GM19238 (cell line): ENCODE measurements around the gene PARN.
"Not testable (repeated sequence)": the region's sequence is repeated elsewhere in the genome, so short reads cannot be mapped to it uniquely, and the experiment has no call there.

ENCODE experiments used
- DNase-seq: peaks from one replicate; pipeline ENCODE4 v3.0.0; 2011; ENCODE audit warnings: low spot score; ENCODE audit not compliant: insufficient read length

PARN gene

GRCh38 chr16:14400978-14401710, 228.9 kb downstream of the PARN start:
- not testable (repeated sequence) for DNase-seq

- DNase-seq, result no peak
These were observed 229.6 kb downstream of the PARN start for GRCh38 chr16:14400285-14400977.

GRCh38 chr16:14399378-14400284, 230.4 kb downstream of the PARN start:
- no peak for DNase-seq

GRCh38 chr16:14398014-14398717, 231.9 kb downstream of the PARN start:
- no peak for DNase-seq

- DNase-seq, result not testable (repeated sequence)
These were observed 234.3 kb downstream of the PARN start for GRCh38 chr16:14395710-14396304.

GRCh38 chr16:14394834-14395233, 235.2 kb downstream of the PARN start:
- no peak for DNase-seq

GRCh38 chr16:14392960-14393359, 237.1 kb downstream of the PARN start:
- no peak for DNase-seq

- no peak for DNase-seq
These were observed 240.7 kb downstream of the PARN start for GRCh38 chr16:14389359-14389758.

GRCh38 chr16:14388243-14388642, 241.8 kb downstream of the PARN start:
- no peak for DNase-seq

- no peak for DNase-seq
These were observed 243.9 kb downstream of the PARN start for GRCh38 chr16:14386115-14386514.
